OCI-LY7 (cell line): ENCODE results near the gene DDX27. TPM values are rescaled to one million over a fixed set of nuclear protein-coding genes. Genes with fewer than 3 reads are reported as not detected.

Experiments
- BruUV-seq: library from RNA; stranded (reverse); fragments of 400-500 nt; replicated peaks from 2 replicates; lab custom pipeline; 2021; lab: Mats Ljungman, UMichigan
- CTCF ChIA-PET: fragments of 300-600 bp; sonication (Branson Sonifier 250); formaldehyde crosslinking; loops from one replicate; lab custom pipeline; 2022; ENCODE audit warnings: antibody characterized with exemption; ENCODE audit not compliant: unreplicated experiment; lab: Charles Lee
- POLR2A ChIA-PET: fragments of 300-600 bp; sonication (Branson Sonifier 250); formaldehyde crosslinking; loops from one replicate; lab custom pipeline; 2022; ENCODE audit warnings: antibody characterized with exemption; lab: Charles Lee
- DNase-seq: peaks from one replicate; pipeline ENCODE4 v3.0.0-alpha.2; 2015; ENCODE audit warnings: low spot score
- H2AFZ ChIP-seq: fragments of 200-600 bp; sonication (generic), shearing (Covaris generic); 2 replicates; pipeline ENCODE4 v1.6.1; 2014; ENCODE audit warnings: mild to moderate bottlenecking, antibody characterized with exemption, low read length, moderate library complexity
- H3K27ac ChIP-seq: fragments of 200-600 bp; sonication (generic); 2 replicates; pipeline ENCODE4 v1.5.1; 2014; ENCODE audit warnings: mixed run types, low read depth, mild to moderate bottlenecking, moderate library complexity, low read length, inconsistent platforms; ENCODE audit not compliant: poor library complexity, severe bottlenecking
- H3K36me3 ChIP-seq: fragments of 200-600 bp; sonication (generic); 2 replicates; pipeline ENCODE4 v1.6.1; 2014; ENCODE audit warnings: mild to moderate bottlenecking, antibody characterized with exemption, low read length, moderate library complexity, mixed read lengths; ENCODE audit not compliant: insufficient read depth
- H3K4me1 ChIP-seq: fragments of 200-600 bp; sonication (generic); 2 replicates; pipeline ENCODE4 v1.5.1; 2014; ENCODE audit warnings: mild to moderate bottlenecking, low read length; ENCODE audit not compliant: insufficient read depth, poor library complexity, severe bottlenecking
- H3K4me2 ChIP-seq: fragments of 200-600 bp; sonication (generic); 2 replicates; pipeline ENCODE4 v1.6.1; 2014; ENCODE audit warnings: mild to moderate bottlenecking, low read length
- H3K4me3 ChIP-seq: fragments of 200-600 bp; sonication (generic); 2 replicates; pipeline ENCODE4 v1.5.1; 2014; ENCODE audit warnings: mild to moderate bottlenecking, low read depth, low read length; ENCODE audit not compliant: poor library complexity, severe bottlenecking
- H3K79me2 ChIP-seq: fragments of 200-600 bp; sonication (generic); 2 replicates; pipeline ENCODE4 v1.6.1; 2016; ENCODE audit warnings: low read depth, mild to moderate bottlenecking, low read length, moderate library complexity, mixed read lengths; ENCODE audit not compliant: insufficient read depth
- H3K9me2 ChIP-seq: fragments of 200-600 bp; sonication (generic); 2 replicates; pipeline ENCODE4 v1.6.1; 2016; ENCODE audit warnings: mild to moderate bottlenecking, low read length, mixed read lengths; ENCODE audit not compliant: insufficient read depth
- H3K9me3 ChIP-seq: fragments of 200-600 bp; sonication (generic); 2 replicates; pipeline ENCODE4 v1.6.1; 2014; ENCODE audit warnings: mild to moderate bottlenecking, mixed run types, low read length, mixed read lengths
- H4K20me1 ChIP-seq: fragments of 200-600 bp; sonication (generic); 2 replicates; pipeline ENCODE4 v1.6.1; 2014; ENCODE audit warnings: mild to moderate bottlenecking, antibody characterized with exemption, low read length, moderate library complexity, mixed read lengths; ENCODE audit not compliant: insufficient read depth
- CTCF ChIP-seq: fragments of 200-600 bp; sonication (generic); conservative IDR thresholded peaks from 2 replicates; pipeline ENCODE4 v1.5.1; 2014; ENCODE audit warnings: mild to moderate bottlenecking, antibody characterized with exemption, low read length, moderate library complexity, mixed read lengths
- EZH2phosphoT487 ChIP-seq: fragments of 200-600 bp; sonication (generic); IDR thresholded peaks from 2 replicates; pipeline ENCODE4 v1.6.1; 2018; ENCODE audit warnings: low read depth, borderline replicate concordance, mild to moderate bottlenecking, mixed run types, antibody characterized with exemption, low read length, moderate library complexity, mixed read lengths
- intact Hi-C: fragments of 100-400 bp; cut with micrococcal nuclease; formaldehyde crosslinking; loops from one replicate; pipeline ENCODE4 v1.10.0; 2022; ENCODE audit not compliant: unreplicated experiment
- total RNA-seq, 2 experiments: library from RNA; depleted of rRNA in 1 of 2; stranded (reverse); fragments of >200 nt in 1 of 2; shearing (Covaris generic) in 1 of 2; gene quantifications; 2 replicates each; pipeline ENCODE4 v1.2.3, GENCODE V29; 2014 to 2022

The DDX27 gene
- total RNA-seq, 2 experiments from 2014 or later: 53.9 to 57.0 TPM

GRCh38 chr20:49203011-49203410 is 16.2 kb upstream of the DDX27 start:
- H3K79me2 ChIP-seq: no peaks in the 10 kb centered on the region
- POLR2A ChIA-PET: interaction anchor here (1.2 kb wide), 1 partner anchor 12 kb away, joined by 3 read pairs; no protein-coding TSS in a partner anchor
- H2AFZ ChIP-seq: no peak overlapping the region
- no TSS peak for BruUV-seq
- no peaks in the 10 kb centered on the region for H3K9me3 ChIP-seq
- DNase-seq: no peak
- no peak overlapping the region for H3K4me2 ChIP-seq
- no peaks in the 10 kb centered on the region for H3K36me3 ChIP-seq
- H3K9me2 ChIP-seq: no peaks in the 10 kb centered on the region
- no peaks in the 10 kb centered on the region for H4K20me1 ChIP-seq
- no peak for TF ChIP-seq EZH2phosphoT487
- TF ChIP-seq CTCF: no peak
- H3K4me1 ChIP-seq: no peaks in the 10 kb centered on the region
- H3K27ac ChIP-seq: no peak overlapping the region
- intact Hi-C loops: no loop called here
- no peak overlapping the region for H3K4me3 ChIP-seq
- CTCF ChIA-PET: no interaction called here

- Histone ChIP-seq H3K36me3 (no peaks in the 10 kb centered on the region), H3K4me3 (no peak overlapping the region), H4K20me1 (no peaks in the 10 kb centered on the region), H3K27ac (no peak overlapping the region), H3K4me1 (no peaks in the 10 kb centered on the region), H3K4me2 (no peak overlapping the region), H3K9me2 (no peaks in the 10 kb centered on the region), H2AFZ (no peak overlapping the region), H3K9me3 (no peaks in the 10 kb centered on the region), H3K79me2 (no peaks in the 10 kb centered on the region)
- CTCF ChIA-PET: no interaction called here
- no peak for TF ChIP-seq CTCF
- no peak for TF ChIP-seq EZH2phosphoT487
- DNase-seq: no peak
- intact Hi-C loops: no loop called here
- POLR2A ChIA-PET: no interaction called here
- no TSS peak for BruUV-seq
Measured at GRCh38 chr20:49203746-49204145, 15.5 kb upstream of the DDX27 start.

- intact Hi-C loops: no loop called here
- no peaks in the 10 kb centered on the region for H3K9me2 ChIP-seq
- no peak for TF ChIP-seq EZH2phosphoT487
- peak; percentile 38; the same call in 1 of the 2 replicates for TF ChIP-seq CTCF
- no peak overlapping the region for H3K4me3 ChIP-seq
- H3K9me3 ChIP-seq: peaks cover 9% of the 10 kb centered on the region; the same call in 1 of the 2 replicates
- no TSS peak for BruUV-seq
- CTCF ChIA-PET: no interaction called here
- no peaks in the 10 kb centered on the region for H4K20me1 ChIP-seq
- no peaks in the 10 kb centered on the region for H3K79me2 ChIP-seq
- POLR2A ChIA-PET: interaction anchor here (0.6 kb wide), 1 partner anchor 9 kb away, joined by 3 read pairs; no protein-coding TSS in a partner anchor
- H3K4me1 ChIP-seq: no peaks in the 10 kb centered on the region
- H3K27ac ChIP-seq: no peak overlapping the region
- DNase-seq: no peak
- H2AFZ ChIP-seq: no peak overlapping the region
- H3K4me2 ChIP-seq: no peak overlapping the region
- H3K36me3 ChIP-seq: no peaks in the 10 kb centered on the region
Measured at GRCh38 chr20:49207076-49207475, 12.1 kb upstream of the DDX27 start.
